C4-2B (cell line): ENCODE results near the gene RNF130.

Experiments used
- CTCF ChIP-seq: fragments of 450-650 bp; conservative IDR thresholded peaks from 2 replicates; pipeline ENCODE4 v1.5.1; 2017; ENCODE audit warnings: mild to moderate bottlenecking
- ZFX ChIP-seq: fragments of 450-650 bp; IDR thresholded peaks from 2 replicates; pipeline ENCODE4 v1.6.1; 2017

GRCh38 chr5:179923436-179923835 lies 148.1 kb downstream of the RNF130 start:
- TF ChIP-seq CTCF: no peak
- no peak for TF ChIP-seq ZFX
